DOHH2 (cell line): ENCODE results near the gene NNT.

Experiments
- H3F3A ChIP-seq: fragments of 200-600 bp; sonication (generic), shearing (Covaris generic); 2 replicates; pipeline ENCODE4 v1.6.0; 2016; ENCODE audit warnings: antibody characterized with exemption, mild to moderate bottlenecking; ENCODE audit not compliant: control insufficient read depth, insufficient read depth
- H3K27ac ChIP-seq: fragments of 200-600 bp; sonication (generic); 2 replicates; pipeline ENCODE4 v1.5.1; 2014; ENCODE audit warnings: low read depth, mild to moderate bottlenecking, low read length, moderate library complexity
- H3K27me3 ChIP-seq: fragments of 200-600 bp; sonication (generic); 2 replicates; pipeline ENCODE4 v1.6.1; 2014; ENCODE audit warnings: mild to moderate bottlenecking, low read length, mixed read lengths; ENCODE audit not compliant: control insufficient read depth
- H3K36me3 ChIP-seq: fragments of 200-600 bp; sonication (generic); 2 replicates; pipeline ENCODE4 v1.6.1; 2014; ENCODE audit warnings: mild to moderate bottlenecking, low read length, moderate library complexity, mixed read lengths; ENCODE audit not compliant: control insufficient read depth
- H3K4me1 ChIP-seq: fragments of 200-600 bp; sonication (generic); 2 replicates; pipeline ENCODE4 v1.6.1; 2014; ENCODE audit warnings: mild to moderate bottlenecking, low read length, mixed read lengths; ENCODE audit not compliant: control insufficient read depth
- H3K4me2 ChIP-seq: fragments of 200-600 bp; sonication (generic); 2 replicates; pipeline ENCODE4 v1.6.0; 2014; ENCODE audit warnings: mild to moderate bottlenecking, low read length, moderate library complexity
- H3K4me3 ChIP-seq: fragments of 200-600 bp; sonication (generic); 2 replicates; pipeline ENCODE4 v1.5.1; 2014; ENCODE audit warnings: mild to moderate bottlenecking, low read length, mixed read lengths
- H3K79me2 ChIP-seq: fragments of 200-600 bp; sonication (generic); 2 replicates; pipeline ENCODE4 v1.6.1; 2014; ENCODE audit warnings: mild to moderate bottlenecking, low read length, mixed read lengths; ENCODE audit not compliant: control insufficient read depth
- H3K9me2 ChIP-seq: fragments of 200-600 bp; sonication (generic); replicated peaks from 2 replicates; pipeline ENCODE4 v1.6.1; 2014; ENCODE audit warnings: mild to moderate bottlenecking, low read length, mixed read lengths; ENCODE audit not compliant: control insufficient read depth
- H3K9me3 ChIP-seq: fragments of 200-600 bp; sonication (generic); 2 replicates; pipeline ENCODE4 v1.6.1; 2014; ENCODE audit warnings: antibody characterized with exemption, low read length, mixed read lengths; ENCODE audit not compliant: control insufficient read depth, insufficient read depth
- H4K20me1 ChIP-seq: fragments of 200-600 bp; sonication (generic); 2 replicates; pipeline ENCODE4 v1.6.0; 2014; ENCODE audit warnings: low read depth, mild to moderate bottlenecking, antibody characterized with exemption, low read length, moderate library complexity; ENCODE audit not compliant: control insufficient read depth, insufficient read depth
- EZH2phosphoT487 ChIP-seq: fragments of 200-600 bp; sonication (generic); IDR thresholded peaks from 2 replicates; pipeline ENCODE4 v1.6.1; 2017; ENCODE audit warnings: borderline replicate concordance, mild to moderate bottlenecking, antibody characterized with exemption, low read length, moderate library complexity, mixed read lengths
- TF ChIP-seq, protein P1 (sequence below): fragments of 200-600 bp; sonication (generic); IDR thresholded peaks from one replicate; pipeline ENCODE4 v1.5.1; 2014; ENCODE audit warnings: antibody characterized with exemption, mild to moderate bottlenecking, low read depth, low read length; ENCODE audit not compliant: poor library complexity, severe bottlenecking

The NNT gene

DNA sequence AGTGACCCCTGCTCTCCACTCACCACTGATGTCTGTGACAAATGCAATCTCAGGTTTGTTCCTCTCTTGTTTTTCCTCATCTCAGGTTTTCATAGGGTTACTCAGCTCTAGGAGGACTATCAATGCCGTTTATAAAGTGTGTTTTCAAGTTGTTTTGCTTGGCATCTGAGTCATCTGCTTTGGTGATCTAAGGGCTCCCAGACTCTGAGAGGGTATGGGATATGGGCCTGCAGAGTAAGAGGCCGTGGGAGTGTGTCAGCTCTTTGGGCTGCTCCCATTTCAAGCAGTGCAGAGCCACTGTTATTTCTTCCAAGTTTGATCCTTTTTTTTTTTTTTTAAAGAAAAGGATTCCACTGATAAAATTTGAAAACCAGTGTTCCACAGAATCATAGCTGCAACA is 46.3 kb downstream of the NNT start:
- no peaks in the 10 kb centered on the region for H4K20me1 ChIP-seq
- H3K27ac ChIP-seq = no peak overlapping the region
- no peak for TF ChIP-seq EZH2phosphoT487
- H3K4me3 ChIP-seq = no peak overlapping the region
- H3K9me3 ChIP-seq = no peaks in the 10 kb centered on the region
- H3K4me2 ChIP-seq = no peak overlapping the region
- no peaks in the 10 kb centered on the region for H3F3A ChIP-seq
- no peaks in the 10 kb centered on the region for H3K9me2 ChIP-seq
- no peaks in the 10 kb centered on the region for H3K4me1 ChIP-seq
- peaks cover 51% of the 10 kb centered on the region for H3K36me3 ChIP-seq
- no peaks in the 10 kb centered on the region for H3K27me3 ChIP-seq
- H3K79me2 ChIP-seq = no peaks in the 10 kb centered on the region

DNA sequence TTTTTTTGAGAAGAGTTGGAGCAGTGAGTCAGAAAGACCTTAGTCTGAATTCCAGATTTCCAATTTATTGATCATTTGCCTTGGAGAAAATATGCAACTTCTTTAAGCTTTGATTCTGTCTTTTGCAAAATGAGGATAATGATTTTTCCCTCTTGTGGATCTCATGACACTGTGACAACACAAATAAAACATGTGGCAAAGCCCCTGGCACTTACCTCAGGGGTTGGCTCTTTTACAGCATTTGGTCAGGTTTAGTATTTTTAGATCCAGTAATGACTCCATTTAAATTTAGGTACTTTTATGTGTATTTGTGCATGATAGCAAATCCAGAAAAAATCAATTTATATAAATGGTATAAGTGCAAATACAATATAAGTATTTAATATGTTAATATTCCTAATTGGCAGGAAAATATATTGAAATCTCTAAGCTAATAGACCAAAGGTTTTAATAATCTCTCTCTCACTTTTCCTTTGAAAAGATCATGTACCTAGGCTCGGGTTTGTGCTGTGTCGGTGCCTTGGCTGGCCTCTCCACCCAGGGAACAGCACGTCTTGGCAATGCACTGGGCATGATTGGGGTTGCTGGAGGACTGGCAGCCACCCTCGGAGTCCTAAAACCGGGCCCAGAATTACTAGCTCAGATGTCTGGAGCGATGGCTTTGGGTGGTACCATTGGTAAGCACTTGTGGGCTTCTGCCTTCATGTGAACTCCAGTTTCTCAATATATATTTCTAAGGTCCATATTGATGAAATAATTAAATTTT is 49.7 kb downstream of the NNT start:
- H4K20me1 ChIP-seq = no peaks in the 10 kb centered on the region
- no peak overlapping the region for H3K4me2 ChIP-seq
- H3K36me3 ChIP-seq = peaks cover 60% of the 10 kb centered on the region
- H3K27ac ChIP-seq = no peak overlapping the region
- no peaks in the 10 kb centered on the region for H3K9me3 ChIP-seq
- no peaks in the 10 kb centered on the region for H3K9me2 ChIP-seq
- H3F3A ChIP-seq = no peaks in the 10 kb centered on the region
- no peaks in the 10 kb centered on the region for H3K4me1 ChIP-seq
- H3K4me3 ChIP-seq = no peak overlapping the region
- TF ChIP-seq EZH2phosphoT487 = no peak
- TF ChIP-seq, protein P1, sequence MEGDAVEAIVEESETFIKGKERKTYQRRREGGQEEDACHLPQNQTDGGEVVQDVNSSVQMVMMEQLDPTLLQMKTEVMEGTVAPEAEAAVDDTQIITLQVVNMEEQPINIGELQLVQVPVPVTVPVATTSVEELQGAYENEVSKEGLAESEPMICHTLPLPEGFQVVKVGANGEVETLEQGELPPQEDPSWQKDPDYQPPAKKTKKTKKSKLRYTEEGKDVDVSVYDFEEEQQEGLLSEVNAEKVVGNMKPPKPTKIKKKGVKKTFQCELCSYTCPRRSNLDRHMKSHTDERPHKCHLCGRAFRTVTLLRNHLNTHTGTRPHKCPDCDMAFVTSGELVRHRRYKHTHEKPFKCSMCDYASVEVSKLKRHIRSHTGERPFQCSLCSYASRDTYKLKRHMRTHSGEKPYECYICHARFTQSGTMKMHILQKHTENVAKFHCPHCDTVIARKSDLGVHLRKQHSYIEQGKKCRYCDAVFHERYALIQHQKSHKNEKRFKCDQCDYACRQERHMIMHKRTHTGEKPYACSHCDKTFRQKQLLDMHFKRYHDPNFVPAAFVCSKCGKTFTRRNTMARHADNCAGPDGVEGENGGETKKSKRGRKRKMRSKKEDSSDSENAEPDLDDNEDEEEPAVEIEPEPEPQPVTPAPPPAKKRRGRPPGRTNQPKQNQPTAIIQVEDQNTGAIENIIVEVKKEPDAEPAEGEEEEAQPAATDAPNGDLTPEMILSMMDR = no peak
- no peaks in the 10 kb centered on the region for H3K27me3 ChIP-seq
- no peaks in the 10 kb centered on the region for H3K79me2 ChIP-seq

DNA sequence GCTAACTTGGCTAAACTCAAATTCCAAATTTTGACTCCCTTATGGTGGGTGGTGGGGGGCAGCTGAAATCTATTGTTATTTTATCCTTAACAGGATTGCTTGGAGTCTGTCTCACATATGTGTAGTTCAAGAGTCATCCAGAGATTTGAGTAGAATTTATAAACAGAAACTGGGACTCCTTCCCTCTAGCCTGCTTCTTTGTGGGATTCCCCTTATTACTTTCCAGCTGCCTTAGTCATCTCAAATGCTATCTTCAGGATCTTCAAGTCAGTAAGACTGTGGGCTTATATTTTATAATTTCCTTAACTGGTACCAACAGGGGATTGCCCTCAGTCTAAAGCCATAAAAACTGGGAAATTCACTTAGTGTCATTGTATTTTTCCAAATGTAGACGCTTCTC is 55.5 kb downstream of the NNT start:
- Histone ChIP-seq H3F3A (0 out of 2 replicates have a peak, but pooled peaks cover 6% of the 10 kb centered on the region), H3K4me2 (no peak overlapping the region), H3K9me3 (no peaks in the 10 kb centered on the region), H3K36me3 (peaks cover 53% of the 10 kb centered on the region), H3K9me2 (no peaks in the 10 kb centered on the region), H3K4me1 (no peaks in the 10 kb centered on the region), H3K27me3 (no peaks in the 10 kb centered on the region), H4K20me1 (no peaks in the 10 kb centered on the region), H3K4me3 (no peak overlapping the region), H3K27ac (no peak overlapping the region), H3K79me2 (no peaks in the 10 kb centered on the region)
- no peak for TF ChIP-seq EZH2phosphoT487
- TF ChIP-seq, protein P1 = no peak

DNA sequence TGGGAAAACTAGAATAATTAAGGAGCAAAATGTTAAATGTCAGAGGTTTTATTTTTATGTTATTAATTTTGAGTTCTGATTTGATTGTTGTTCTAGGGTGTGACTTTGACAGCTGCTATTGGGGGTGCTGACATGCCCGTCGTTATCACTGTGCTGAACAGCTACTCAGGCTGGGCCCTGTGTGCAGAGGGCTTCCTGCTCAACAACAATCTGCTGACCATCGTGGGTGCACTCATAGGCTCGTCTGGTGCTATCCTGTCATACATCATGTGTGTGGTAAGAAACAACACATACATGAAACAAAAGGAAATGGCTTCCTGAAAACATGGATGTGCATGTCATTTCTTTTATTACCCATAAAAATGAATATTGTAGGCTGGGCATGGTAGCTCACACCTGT is 56.1 kb downstream of the NNT start:
- Histone ChIP-seq H3K79me2 (no peaks in the 10 kb centered on the region), H3K4me3 (no peak overlapping the region), H3K27ac (no peak overlapping the region), H3K27me3 (no peaks in the 10 kb centered on the region), H4K20me1 (no peaks in the 10 kb centered on the region), H3F3A (0 out of 2 replicates have a peak, but pooled peaks cover 6% of the 10 kb centered on the region), H3K9me2 (no peaks in the 10 kb centered on the region), H3K4me1 (no peaks in the 10 kb centered on the region), H3K36me3 (peaks cover 52% of the 10 kb centered on the region), H3K9me3 (no peaks in the 10 kb centered on the region), H3K4me2 (no peak overlapping the region)
- TF ChIP-seq, protein P1 = no peak
- TF ChIP-seq EZH2phosphoT487 = no peak
